ENCODE measurements around the gene HOXA3. TPM values are rescaled to one million over a fixed set of nuclear protein-coding genes. Genes with fewer than 3 reads are reported as not detected.

Gene HOXA3
- total RNA-seq, 1 donor from 2014 or later: 14.4 TPM

DNA sequence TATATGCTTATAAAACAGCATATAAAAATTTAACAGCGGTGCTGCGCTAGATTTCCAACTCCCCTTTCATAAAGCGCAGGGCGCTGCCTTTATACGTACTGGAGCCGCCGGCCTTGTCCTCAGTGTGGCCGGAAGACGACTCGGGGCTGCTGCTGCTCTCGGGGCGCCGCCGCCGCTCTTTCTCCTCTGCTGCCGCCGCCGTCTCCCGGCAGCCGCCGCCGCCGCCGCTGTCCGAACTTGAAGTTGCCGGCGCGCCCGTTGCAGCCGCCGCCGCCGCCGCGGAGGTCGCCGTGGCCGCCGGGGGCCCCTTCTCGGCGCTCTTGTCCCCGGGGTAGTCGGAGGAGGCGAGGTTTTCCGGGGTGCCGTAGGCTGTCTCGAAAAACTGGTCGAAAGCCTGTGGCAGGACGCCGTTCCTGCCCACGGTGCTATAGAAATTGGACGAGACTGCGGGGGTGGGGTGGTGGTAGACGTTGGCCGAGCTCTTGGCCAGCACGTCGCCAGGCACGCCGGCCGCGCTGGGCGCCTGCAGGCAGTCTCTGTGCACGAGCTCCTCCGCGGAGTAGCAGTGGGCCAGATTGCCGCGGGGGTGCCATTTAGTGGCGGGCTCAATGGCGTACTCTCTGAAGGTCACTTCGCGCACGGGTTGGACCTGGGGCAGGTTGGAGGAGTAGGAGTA is 32.1 kb upstream of the HOXA3 start:
- TF ChIP-seq, protein P1, sequence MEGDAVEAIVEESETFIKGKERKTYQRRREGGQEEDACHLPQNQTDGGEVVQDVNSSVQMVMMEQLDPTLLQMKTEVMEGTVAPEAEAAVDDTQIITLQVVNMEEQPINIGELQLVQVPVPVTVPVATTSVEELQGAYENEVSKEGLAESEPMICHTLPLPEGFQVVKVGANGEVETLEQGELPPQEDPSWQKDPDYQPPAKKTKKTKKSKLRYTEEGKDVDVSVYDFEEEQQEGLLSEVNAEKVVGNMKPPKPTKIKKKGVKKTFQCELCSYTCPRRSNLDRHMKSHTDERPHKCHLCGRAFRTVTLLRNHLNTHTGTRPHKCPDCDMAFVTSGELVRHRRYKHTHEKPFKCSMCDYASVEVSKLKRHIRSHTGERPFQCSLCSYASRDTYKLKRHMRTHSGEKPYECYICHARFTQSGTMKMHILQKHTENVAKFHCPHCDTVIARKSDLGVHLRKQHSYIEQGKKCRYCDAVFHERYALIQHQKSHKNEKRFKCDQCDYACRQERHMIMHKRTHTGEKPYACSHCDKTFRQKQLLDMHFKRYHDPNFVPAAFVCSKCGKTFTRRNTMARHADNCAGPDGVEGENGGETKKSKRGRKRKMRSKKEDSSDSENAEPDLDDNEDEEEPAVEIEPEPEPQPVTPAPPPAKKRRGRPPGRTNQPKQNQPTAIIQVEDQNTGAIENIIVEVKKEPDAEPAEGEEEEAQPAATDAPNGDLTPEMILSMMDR (IDR thresholded peaks at IDR 0.05): no peak
- no peaks in the 10 kb centered on the region for H3K36me3 ChIP-seq
- no peaks in the 10 kb centered on the region for H3K9me3 ChIP-seq
- H3K4me1 ChIP-seq: peaks cover 7 to 22% of the 10 kb centered on the region in 2 donors
- intact Hi-C loops (cut with DNase I): loop anchor here (5.0 kb wide), 2 partner anchors 817 to 1317 kb away; no protein-coding TSS in a partner anchor
- no peak overlapping the region for H3K27ac ChIP-seq
- H3K4me3 ChIP-seq: peak overlapping the region; percentile 44 to 50
- peak in 1 of 2 donors; percentile 61 for DNase-seq (ENCODE audit: low spot score in 2 of 2)
- H3K27me3 ChIP-seq: peaks cover 50% of the 10 kb centered on the region

DNA sequence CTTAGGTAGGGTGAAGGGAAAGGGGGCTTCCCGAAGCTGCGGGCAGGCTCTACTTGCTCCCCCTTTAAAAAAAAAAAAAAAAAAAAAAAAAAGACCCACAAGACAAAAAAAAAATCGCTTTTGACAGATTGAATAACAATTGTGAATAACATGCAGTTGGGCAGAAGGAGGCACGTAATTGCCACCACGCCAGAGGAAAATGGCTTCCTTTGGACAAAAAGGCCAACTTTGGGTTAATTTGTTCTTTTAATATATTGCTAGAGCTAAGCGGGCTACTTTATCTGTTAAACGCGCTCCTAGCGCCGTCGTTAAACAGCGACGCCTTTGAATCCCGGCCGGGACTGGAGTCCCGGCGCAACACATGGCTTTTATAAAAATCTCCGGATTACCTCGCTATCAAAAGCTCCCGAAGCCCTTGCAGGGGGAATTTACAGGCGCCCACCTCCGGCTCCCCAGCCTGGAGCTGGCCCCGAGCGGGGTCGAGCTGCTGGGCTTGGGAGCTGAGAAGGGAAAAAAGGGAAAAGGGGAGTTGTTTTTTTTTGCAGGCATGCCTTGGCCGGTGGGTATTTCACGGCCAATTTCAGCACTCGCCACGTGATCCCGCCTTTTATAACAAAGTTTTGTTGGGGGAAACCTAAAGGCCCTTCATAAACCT is 31.4 kb upstream of the HOXA3 start:
- TF ChIP-seq, protein P1 (IDR thresholded peaks at IDR 0.05): no peak
- Histone ChIP-seq H3K4me3 (peak overlapping the region; percentile 44 to 50), H3K27me3 (peaks cover 46% of the 10 kb centered on the region), H3K36me3 (no peaks in the 10 kb centered on the region), H3K4me1 (peaks cover 7 to 22% of the 10 kb centered on the region in 2 donors), H3K9me3 (no peaks in the 10 kb centered on the region), H3K27ac (no peak overlapping the region)
- intact Hi-C loops (cut with DNase I): loop anchor here (5.0 kb wide), 1 partner anchor 817 kb away; no protein-coding TSS in a partner anchor
- DNase-seq (ENCODE audit: low spot score in 2 of 2): peak in 1 of 2 donors; percentile 56

DNA sequence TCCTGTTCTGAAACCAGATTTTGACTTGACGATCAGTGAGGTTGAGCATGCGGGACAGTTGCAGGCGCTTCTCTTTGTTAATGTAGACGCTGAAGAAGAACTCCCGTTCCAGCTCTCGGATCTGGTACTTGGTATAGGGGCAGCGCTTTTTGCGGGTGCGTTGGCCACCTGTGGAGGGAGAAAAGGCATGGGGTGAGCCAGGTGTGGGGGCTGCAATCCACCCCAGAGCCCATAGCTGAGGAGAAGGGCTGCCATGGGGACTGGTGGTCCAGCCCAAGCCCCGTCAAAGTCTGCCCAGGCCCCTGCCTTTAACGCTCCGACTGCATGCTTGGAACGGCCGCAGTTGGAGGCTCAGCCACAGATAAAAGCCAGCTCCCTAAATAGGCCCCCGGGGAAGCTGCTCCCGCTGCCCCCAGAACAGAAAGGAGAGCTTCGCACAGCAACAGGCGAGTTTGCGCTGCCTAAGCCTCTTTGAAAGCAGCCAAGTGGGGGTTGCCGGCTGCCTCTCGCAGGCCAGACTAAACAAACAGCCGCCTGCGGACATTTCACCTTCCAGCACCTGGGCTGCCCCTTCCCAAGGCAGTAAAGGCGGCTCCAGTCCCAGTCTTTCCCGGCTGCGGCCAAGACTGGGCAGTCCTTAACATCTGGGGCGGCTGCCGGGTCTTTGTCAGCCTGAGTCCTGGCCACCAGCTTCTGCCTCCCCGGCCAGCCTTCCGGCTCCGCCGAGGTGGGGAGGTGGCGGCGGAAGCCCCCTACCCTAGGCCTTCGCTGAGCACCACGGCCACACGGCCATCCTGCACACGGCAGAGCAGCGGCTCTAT is 30.7 kb upstream of the HOXA3 start:
- Histone ChIP-seq H3K27me3 (peaks cover 38% of the 10 kb centered on the region), H3K9me3 (no peaks in the 10 kb centered on the region), H3K4me1 (peaks cover 2 to 18% of the 10 kb centered on the region in 2 donors), H3K27ac (no peak overlapping the region), H3K4me3 (peak overlapping the region in 1 of 2 donors; percentile 44), H3K36me3 (no peaks in the 10 kb centered on the region)
- intact Hi-C loops (cut with DNase I): loop anchor here (5.0 kb wide), 1 partner anchor 816 kb away; no protein-coding TSS in a partner anchor
- DNase-seq (ENCODE audit: low spot score in 2 of 2): peak; percentile 4 to 53
- TF ChIP-seq, protein P1 (IDR thresholded peaks at IDR 0.05): no peak

DNA sequence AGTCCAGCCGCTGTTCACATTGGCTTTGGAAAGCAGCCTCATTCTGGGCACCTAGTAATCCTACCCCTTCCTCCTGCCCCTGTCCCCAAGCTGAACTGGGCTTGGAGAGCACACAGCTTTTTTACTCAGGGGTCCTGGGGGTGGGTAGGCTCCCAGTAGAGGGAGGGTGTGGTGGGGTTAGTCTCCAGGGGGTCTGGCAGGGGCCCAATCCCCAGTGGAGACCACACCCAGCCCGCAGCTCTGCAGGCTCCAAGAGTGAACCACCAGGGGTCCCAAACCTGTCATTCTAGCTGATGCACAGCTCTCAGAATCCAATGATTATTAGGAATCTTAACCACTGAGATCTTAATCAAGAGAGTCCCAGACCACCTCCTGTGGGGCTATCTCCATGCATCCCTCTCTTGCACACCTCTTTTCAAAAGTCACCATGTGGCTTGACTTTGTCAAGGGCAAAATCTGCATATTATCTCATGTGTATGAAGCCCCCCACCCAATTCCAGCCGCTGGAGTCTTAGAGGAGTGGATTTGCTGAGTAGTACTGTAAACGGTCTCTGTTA is 30.0 kb upstream of the HOXA3 start:
- Histone ChIP-seq H3K9me3 (no peaks in the 10 kb centered on the region), H3K27me3 (peaks cover 33% of the 10 kb centered on the region), H3K27ac (no peak overlapping the region), H3K4me3 (no peak overlapping the region), H3K36me3 (no peaks in the 10 kb centered on the region), H3K4me1 (peaks cover 2 to 15% of the 10 kb centered on the region in 2 donors)
- TF ChIP-seq, protein P1 (IDR thresholded peaks at IDR 0.05): no peak
- DNase-seq (ENCODE audit: low spot score in 2 of 2): no peak
- intact Hi-C loops (cut with DNase I): loop anchor here (5.0 kb wide), 1 partner anchor 815 kb away; no protein-coding TSS in a partner anchor

DNA sequence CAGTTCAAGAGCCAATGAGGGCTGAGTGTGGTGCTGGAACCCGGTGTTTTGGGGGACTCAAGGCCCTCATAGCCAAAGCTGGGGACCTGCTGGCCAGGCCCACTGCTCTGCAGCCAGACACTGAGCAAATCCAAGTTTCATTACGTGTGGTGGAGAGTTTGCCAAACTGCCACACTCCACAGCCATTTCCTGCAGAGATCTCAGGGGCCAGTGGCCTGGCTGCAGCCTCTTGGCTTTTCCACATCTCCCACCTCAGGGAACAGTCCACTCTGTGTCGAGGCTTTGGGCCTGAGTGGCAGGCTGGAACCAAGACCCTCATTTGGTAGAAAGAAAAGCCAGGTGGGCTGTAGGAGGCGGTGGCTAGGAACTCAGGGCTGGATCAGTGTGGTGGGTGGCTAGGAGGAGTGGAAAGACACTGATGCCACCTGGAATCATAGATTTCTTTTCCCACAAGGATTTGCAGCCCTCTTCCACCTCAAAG is 29.5 kb upstream of the HOXA3 start:
- Histone ChIP-seq H3K4me3 (no peak overlapping the region), H3K4me1 (peaks cover 2 to 15% of the 10 kb centered on the region in 2 donors), H3K36me3 (no peaks in the 10 kb centered on the region), H3K27me3 (peaks cover 28% of the 10 kb centered on the region), H3K9me3 (no peaks in the 10 kb centered on the region), H3K27ac (no peak overlapping the region)
- TF ChIP-seq, protein P1 (IDR thresholded peaks at IDR 0.05): no peak
- DNase-seq (ENCODE audit: low spot score in 2 of 2): peak; percentile 6 to 50
- intact Hi-C loops (cut with DNase I): loop anchor here (5.0 kb wide), 1 partner anchor 815 kb away; no protein-coding TSS in a partner anchor

All from ascending aorta (tissue), 2 donors.